ENCODE measurements around the gene PLXNA2.

DNA sequence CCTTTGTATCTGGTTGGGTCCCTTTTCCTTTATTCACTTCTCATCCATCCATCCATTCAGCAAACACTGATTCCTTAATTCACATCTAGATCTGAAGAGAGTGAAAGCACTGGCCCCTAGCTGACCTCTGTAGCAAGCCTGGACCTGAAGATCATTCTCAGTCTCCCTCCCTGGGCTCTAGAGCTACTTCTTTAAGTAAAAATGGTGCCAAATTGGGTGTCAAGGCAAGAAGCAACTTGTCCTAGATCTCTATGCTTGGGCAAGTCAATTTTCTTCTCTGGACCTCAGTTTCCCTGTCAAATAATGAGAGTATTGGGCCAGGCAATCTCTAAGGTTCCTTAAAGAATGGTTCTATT lies 36.1 kb downstream of the PLXNA2 start:
- TF ChIP-seq EZH2 (IDR thresholded peaks at IDR 0.05; ENCODE audit: borderline replicate concordance, low read depth, low read length, severe bottlenecking) (no peak), POLR2AphosphoS5 (IDR thresholded peaks at IDR 0.05; ENCODE audit: insufficient read depth, low read depth, low read length) (no peak), GATA2 (IDR thresholded peaks at IDR 0.05; ENCODE audit: insufficient read depth, insufficient read length, low read depth, low read length) (no peak)
- TF ChIP-seq, protein P1, sequence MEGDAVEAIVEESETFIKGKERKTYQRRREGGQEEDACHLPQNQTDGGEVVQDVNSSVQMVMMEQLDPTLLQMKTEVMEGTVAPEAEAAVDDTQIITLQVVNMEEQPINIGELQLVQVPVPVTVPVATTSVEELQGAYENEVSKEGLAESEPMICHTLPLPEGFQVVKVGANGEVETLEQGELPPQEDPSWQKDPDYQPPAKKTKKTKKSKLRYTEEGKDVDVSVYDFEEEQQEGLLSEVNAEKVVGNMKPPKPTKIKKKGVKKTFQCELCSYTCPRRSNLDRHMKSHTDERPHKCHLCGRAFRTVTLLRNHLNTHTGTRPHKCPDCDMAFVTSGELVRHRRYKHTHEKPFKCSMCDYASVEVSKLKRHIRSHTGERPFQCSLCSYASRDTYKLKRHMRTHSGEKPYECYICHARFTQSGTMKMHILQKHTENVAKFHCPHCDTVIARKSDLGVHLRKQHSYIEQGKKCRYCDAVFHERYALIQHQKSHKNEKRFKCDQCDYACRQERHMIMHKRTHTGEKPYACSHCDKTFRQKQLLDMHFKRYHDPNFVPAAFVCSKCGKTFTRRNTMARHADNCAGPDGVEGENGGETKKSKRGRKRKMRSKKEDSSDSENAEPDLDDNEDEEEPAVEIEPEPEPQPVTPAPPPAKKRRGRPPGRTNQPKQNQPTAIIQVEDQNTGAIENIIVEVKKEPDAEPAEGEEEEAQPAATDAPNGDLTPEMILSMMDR (IDR thresholded peaks at IDR 0.05; ENCODE audit: extremely low read depth in 1 of 2, insufficient read depth in 1 of 2, low read depth in 1 of 2, low read length in 2 of 2): no peak
- TF ChIP-seq, protein P2, sequence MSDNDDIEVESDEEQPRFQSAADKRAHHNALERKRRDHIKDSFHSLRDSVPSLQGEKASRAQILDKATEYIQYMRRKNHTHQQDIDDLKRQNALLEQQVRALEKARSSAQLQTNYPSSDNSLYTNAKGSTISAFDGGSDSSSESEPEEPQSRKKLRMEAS (IDR thresholded peaks at IDR 0.05; ENCODE audit: insufficient read depth, insufficient read length): no peak
